CD4-positive, alpha-beta T cell treated with Interleukin-15 for 4 hours (primary cell): ENCODE results near the gene TLCD1.

Experiments used
- DNase-seq: peaks from one replicate; pipeline ENCODE4 v3.0.0-alpha.2; 2020; ENCODE audit warnings: low spot score

The TLCD1 gene

GRCh38 chr17:28726226-28726626 lies at the start of gene TLCD1:
Gene TLCD1 (minus strand): TSS chr17:28726233. CDS start chr17:28726097, 136 bp downstream.
- DNase-seq, result peak; percentile 59

- no peak for DNase-seq
Measured at GRCh38 chr17:28774206-28774605, 48.2 kb upstream of the TLCD1 start.

DNA sequence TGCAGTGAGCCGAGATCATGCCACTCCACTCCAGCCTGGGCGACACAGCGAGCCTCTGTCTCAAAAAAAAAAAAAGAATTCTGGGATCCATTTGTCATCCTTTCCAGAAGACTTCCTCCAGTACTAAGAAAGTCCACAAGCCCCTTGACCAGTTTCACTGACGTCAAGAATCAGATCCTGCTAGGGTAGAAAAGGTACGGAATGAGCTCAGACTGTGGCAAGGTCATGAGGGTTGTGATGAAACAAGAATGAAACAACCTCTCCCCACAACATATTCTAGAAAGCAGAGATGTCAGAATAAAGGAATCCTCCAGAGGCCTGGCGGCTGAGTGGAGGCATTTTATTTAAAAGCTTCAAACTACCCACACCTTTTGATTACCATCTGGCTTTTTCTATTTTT lies 47.7 kb upstream of the TLCD1 start:
- no peak for DNase-seq

GRCh38 chr17:28765038-28765437 lies 39.0 kb upstream of the TLCD1 start:
- DNase-seq, result no peak

- DNase-seq, result peak; percentile 84
Measured at GRCh38 chr17:28763804-28764266, 37.8 kb upstream of the TLCD1 start.

- no peak for DNase-seq
Measured at GRCh38 chr17:28763137-28763799, 37.2 kb upstream of the TLCD1 start.

GRCh38 chr17:28760601-28761562 lies 34.8 kb upstream of the TLCD1 start:
- DNase-seq, result no peak

DNA sequence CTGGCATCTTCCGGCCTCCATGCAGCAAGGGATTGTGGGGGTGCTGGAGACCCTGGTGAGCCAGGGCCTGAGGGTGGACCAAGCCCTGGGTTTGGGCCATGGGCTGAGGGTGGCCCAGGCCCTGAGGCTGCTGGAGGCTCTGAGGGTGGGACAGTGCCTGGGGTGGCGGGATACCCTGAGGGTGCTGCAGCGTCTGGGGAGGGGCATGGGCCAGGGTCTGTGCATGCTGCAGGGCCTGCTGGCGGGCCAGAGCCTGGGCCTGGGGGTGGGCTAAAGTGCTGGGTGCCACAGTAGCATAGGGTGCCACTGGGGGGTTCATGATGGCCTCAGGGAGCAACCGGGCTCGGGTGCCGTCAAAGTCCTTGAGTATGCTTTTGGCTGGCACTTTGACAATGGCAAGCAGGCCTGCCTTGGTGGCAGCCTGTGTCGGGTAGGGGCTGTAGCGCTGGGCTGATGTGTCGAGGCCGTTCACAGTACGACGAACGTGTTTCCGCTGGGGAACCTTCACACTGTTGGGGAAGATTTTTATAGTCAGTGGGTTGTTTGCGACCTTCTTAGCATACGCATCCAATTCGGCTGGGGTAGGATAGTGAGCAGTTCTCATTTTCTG lies 33.3 kb upstream of the TLCD1 start:
- DNase-seq, result no peak

GRCh38 chr17:28758411-28759121 lies 32.5 kb upstream of the TLCD1 start:
- no peak for DNase-seq

- DNase-seq, result no peak
Measured at GRCh38 chr17:28756049-28756804, 30.2 kb upstream of the TLCD1 start.

DNA sequence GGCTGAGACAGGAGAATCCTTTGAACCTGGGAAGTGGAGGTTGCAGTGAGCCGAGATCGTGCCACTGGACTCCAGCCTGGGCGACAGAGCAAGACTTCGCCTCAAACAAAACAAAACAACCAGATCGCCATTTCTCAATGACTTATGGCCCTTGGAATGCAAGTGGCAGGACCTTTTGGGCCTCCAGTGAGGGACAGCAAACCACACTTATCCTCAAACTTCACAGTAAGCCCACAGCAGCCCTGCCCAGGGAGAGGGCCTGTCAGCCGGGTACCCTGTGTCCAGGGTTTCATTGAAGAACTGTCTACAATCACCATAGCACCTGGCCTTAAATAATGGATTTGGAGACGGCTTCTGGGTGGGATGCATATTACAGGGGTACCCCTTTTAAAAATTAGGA lies 29.5 kb upstream of the TLCD1 start:
- DNase-seq, result no peak

DNA sequence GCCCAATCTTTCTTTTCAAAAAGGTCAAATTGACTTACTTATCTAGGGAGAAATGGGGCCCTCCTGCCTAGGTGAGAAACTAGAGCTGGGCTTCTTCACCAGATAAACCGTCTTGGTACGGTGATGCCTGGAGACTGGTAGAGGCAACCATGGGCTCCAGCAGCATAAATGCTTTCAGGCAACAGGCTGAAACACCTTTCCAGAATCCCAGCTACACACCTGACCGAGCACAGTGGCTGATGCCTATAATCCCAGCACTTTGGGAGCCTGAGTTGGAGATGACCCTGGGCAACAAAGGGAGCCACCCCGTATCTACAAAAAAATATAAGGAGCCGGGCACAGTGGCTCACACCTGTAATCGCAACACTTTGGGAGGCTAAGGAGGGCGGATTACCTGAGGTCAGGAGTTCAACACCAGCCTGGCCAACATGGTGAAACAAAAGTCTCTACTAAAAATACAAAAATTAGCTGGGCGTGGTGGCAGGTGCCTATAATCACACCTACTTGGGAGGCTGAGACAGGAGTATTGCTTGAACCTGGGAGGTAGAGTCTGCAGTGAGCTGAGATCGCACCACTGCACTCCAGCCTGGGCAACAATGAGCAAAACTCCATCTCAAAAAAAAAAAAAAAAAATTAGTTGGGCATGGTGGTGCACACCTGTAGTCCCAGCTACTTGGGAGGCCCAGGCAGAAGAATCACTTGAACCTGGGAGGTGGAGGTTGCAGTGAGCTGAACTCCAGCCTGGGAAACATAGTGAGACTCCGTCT lies 25.8 kb upstream of the TLCD1 start:
- no peak for DNase-seq

DNA sequence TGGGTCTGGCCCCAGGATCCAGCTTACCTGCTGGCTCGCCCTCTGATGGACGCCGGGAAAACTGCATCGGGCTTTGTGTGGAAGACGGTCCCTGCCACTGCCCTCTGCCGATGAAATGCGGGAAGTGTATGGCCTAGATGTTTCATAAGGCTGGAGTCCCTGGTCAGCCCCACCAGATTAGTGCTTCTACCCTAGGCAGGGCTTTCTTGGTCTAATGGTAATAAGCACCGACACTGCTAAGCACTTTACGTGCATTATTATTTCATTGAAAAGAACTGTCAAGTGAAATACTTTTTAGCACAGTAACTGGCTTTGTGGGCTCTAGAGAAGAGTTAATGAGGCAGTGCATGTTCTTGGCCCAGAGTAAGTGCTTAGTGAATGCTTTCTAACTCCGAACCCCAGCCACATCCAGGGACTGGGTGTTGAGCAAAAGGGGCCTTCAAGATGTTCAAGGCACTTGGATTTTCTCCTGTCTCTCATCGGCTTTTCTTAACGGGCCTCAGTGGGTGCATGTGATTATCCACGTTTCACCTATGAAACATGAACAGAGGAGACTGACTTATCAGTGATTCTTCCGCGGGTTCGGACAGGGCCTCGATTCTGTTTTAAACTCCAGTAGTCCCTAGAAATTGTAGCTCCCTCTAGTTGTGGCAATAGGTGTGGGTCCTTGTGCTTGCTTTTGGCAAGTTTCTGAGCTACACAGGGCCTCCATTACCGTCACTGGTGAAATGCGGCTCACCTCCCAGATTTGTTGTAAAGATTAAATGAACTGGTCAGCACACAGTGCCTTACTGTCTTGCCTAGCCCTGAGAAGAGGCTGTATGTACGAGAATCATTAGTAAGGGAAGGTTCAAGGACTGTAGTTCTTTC lies 24.4 kb upstream of the TLCD1 start:
- peak; percentile 90 for DNase-seq

GRCh38 chr17:28749516-28750177 lies 23.6 kb upstream of the TLCD1 start:
- DNase-seq, result no peak

DNA sequence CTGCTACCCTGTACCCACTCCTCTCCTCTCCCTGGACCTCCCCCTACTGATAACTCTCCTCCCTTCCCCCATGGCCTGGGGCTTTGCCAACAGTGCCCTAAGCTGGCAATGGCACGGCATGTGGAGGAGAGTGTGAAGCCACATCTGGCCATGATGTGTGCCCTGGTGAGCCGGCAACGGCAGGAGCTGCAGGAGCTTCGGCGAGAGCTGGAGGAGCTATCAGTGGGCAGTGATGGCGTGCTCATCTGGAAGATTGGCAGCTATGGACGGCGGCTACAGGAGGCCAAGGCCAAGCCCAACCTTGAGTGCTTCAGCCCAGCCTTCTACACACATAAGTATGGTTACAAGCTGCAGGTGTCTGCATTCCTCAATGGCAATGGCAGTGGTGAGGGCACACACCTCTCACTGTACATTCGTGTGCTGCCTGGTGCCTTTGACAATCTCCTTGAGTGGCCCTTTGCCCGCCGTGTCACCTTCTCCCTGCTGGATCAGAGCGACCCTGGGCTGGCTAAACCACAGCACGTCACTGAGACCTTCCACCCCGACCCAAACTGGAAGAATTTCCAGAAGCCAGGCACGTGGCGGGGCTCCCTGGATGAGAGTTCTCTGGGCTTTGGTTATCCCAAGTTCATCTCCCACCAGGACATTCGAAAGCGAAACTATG lies 23.0 kb upstream of the TLCD1 start:
- no peak for DNase-seq

DNA sequence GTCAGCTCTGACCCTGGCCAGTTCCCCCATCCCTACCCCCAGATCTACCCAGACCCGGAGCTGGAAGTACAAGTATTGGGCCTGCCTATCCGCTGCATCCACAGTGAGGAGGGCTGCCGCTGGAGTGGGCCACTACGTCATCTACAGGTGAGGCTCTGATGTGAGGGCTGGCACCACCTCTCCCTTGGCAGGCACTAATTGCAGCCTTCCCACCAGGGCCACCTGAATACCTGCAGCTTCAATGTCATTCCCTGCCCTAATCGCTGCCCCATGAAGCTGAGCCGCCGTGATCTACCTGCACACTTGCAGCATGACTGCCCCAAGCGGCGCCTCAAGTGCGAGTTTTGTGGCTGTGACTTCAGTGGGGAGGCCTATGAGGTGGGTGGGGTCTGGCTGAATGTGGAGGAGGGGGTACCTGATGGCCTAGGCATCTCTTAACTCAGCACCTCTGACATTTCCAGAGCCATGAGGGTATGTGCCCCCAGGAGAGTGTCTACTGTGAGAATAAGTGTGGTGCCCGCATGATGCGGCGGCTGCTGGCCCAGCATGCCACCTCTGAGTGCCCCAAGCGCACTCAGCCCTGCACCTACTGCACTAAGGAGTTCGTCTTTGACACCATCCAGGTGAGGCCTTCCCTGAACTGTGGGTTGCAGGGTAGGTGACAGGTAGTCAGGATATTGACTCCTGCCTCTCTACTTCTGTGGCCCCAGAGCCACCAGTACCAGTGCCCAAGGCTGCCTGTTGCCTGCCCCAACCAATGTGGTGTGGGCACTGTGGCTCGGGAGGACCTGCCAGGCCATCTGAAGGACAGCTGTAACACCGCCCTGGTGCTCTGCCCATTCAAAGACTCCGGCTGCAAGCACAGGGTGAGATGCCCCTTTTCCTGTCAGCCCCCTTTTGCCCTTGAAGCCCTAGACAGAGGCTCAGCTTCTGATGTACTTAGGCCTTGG lies 22.0 kb upstream of the TLCD1 start:
- DNase-seq, result no peak

DNA sequence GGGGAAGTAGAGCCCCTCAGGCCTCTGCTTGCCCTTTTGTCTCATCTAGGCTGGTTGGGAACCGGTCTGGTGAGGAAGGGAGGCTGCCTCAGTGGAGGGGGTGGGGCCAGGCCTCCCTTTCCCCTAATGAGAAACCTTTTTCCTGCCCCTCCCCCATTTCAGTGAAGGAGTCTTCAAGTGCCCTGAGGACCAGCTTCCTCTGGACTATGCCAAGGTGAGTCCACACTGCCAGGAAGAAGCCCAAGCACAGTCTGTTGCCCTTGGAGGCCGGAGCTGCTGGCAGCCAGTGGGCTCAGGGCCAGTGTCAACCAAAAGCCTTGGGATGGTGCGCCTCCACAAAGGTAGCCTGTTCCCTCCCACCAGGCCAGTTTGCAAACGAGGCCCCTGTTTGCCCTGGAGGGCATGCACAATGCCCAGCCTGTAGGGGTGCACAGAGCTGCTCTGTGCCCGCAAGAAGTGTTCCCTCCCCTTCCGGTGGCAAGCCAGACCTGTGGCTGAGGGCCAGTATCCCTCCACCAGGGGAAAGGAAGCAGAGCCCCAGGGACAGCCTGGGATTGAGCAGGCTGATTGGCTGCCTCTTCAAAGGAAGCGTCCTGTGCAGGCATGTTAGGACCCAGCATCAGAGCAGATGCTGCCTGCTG lies 21.1 kb upstream of the TLCD1 start:
- DNase-seq, result no peak
